HG03135 (cell line): ENCODE data around the gene EPO.

Experiments used
- ATAC-seq: cut with Tn5 transposase; IDR thresholded peaks from one replicate; pipeline ENCODE4 v1.9.1; 2021; ENCODE audit warnings: mild to moderate bottlenecking, moderate library complexity; ENCODE audit not compliant: unreplicated experiment

Gene EPO

DNA sequence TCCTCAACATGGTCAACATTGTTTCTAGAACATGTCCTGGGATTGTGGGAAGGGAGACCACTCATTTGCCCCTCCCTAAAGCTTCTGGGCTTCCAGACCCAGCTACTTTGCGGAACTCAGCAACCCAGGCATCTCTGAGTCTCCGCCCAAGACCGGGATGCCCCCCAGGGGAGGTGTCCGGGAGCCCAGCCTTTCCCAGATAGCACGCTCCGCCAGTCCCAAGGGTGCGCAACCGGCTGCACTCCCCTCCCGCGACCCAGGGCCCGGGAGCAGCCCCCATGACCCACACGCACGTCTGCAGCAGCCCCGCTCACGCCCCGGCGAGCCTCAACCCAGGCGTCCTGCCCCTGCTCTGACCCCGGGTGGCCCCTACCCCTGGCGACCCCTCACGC is at the start of gene EPO:
Gene EPO, plus strand, starts transcription at position 190 of the 392 bp plus-strand sequence. CDS start 513 bp downstream, outside the sequence.
- no peak for ATAC-seq

- ATAC-seq = no peak
Measured at GRCh38 chr7:100671353-100672327, 48.6 kb upstream of the EPO start.

- peak; percentile 50 for ATAC-seq
Measured at GRCh38 chr7:100673302-100673941, 46.8 kb upstream of the EPO start, which contains the start of gene GNB2. Gene GNB2, plus strand, starts transcription at chr7:100673740. Its CDS starts 2,526 bp downstream, at chr7:100676266.

DNA sequence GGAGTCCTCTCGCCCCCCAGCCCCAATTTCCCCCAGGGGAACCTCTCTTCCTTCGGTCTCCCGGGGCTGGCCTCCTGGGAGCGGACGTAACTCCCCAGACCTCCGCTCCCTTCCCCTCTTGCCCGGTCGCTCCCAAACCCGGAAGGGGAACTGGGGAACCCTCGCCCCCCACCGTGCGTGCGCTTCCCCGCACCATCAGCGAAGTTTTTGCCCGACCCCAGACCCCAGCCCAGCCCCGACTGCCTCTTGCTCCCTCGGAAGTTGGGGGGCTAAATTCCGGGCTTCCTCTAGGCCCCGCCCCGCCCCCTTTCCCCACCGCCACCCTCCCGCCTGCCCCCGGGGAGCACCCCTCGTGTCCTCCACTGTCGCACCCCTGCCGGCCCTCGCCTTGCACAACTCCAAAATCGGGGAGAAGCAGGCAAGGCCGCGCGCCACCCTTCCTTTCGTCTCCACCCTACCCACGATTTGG is 46.3 kb upstream of the EPO start:
- no peak for ATAC-seq

DNA sequence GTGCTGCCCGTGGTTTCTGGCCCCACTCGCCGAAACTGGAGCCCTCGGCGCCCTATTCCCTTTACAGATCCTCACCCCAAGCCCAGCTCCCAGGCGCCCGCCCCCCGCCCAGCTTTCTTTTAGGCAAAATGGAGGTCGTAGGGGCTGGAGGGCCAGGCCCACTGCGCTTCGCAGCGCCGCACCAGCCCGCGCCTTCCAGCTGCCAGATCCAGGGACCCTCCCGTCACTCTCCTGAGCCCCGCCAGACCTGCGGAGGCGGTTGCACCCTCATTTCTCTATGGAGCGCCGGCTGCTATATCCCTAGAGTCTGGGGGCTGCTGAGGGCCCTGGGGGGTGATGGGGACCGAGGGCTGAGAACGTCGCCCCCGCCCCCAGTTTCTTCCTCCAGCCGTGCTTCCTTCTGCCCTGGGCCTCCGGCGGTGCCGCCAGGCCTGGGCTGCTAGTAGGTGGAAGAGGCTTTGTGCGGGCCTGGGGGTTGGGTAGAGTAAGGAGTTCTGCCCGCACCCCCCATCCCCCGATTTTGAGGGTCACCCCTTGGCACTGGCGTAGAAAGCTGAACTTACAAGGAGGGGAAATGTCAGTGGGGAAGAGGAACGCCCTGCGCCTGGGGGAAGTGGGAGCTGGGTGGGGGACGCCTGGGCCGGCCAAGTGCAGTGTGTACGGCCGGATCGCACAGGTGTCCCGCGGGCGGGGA is 45.7 kb upstream of the EPO start:
- no peak for ATAC-seq

- no peak for ATAC-seq
Measured at GRCh38 chr7:100675105-100675451, 45.2 kb upstream of the EPO start.

DNA sequence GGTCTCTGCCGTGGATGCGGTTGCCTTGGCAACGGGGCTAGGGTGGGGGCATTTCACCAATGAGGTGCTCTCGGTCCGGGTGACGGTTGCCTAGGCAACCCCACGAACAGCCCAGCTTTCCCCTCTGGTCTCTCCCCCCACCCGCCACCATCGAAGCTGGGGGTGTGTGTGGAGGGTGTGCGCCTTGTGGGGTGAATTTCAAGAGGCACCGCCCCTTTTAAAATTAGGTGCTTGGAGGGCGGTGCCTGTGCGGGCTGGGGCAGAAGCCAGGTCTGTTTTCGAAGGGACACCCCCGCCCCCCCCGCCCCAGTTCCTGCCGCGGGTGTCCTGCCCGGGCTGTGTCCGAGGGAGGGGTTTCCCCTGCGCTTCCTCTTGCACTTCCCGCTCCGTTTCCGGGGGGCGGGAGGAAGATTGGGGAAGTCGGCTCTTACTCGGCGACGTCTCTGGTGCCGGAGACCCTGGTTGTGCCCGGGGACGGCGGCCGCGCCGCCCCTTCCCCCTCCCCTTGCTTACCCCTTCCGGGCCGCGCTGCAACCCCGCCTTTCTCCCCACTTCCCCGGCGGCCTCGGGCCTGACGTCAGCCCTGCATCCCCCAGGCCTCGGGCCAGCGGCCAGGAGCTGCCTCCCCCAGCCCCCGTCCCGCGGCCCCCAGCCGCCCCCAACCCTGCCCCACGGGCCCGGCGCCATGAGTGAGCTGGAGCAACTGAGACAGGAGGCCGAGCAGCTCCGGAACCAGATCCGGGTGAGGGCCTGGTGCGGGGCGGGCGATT is 44.5 kb upstream of the EPO start:
- ATAC-seq = peak; percentile 33

DNA sequence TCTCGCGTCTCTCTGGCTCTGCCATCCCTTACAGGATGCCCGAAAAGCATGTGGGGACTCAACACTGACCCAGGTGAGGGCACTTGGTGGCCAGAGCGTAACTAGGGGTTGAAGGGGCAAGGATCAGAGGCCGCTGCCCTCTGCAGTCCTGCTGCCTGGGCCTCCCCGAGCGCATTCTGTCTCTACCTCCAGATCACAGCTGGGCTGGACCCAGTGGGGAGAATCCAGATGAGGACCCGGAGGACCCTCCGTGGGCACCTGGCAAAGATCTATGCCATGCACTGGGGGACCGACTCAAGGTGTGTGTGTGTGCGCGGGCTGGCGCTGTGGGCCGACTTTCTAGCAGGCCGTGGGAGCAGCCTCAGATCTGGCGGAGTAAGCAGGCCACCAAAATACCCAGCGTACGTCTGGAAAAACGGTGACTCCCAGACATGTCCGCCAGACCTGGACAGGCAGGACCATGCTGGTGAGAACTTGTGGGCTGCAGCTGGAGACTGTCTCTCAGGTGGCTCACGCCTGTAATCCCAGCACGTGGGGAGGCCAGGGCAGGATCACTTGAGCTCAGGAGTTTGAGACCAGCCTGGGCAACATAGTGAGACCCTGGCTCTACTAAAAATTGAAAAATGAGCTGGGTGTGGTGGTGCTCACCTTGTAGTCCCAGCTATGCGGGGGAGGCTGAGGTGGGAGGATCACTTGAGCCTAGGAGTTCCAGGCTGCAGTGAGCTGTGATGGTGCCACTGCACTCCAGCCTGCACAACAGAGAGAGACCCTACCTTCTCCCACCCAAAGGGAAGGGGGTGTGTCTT is 43.6 kb upstream of the EPO start:
- no peak for ATAC-seq

DNA sequence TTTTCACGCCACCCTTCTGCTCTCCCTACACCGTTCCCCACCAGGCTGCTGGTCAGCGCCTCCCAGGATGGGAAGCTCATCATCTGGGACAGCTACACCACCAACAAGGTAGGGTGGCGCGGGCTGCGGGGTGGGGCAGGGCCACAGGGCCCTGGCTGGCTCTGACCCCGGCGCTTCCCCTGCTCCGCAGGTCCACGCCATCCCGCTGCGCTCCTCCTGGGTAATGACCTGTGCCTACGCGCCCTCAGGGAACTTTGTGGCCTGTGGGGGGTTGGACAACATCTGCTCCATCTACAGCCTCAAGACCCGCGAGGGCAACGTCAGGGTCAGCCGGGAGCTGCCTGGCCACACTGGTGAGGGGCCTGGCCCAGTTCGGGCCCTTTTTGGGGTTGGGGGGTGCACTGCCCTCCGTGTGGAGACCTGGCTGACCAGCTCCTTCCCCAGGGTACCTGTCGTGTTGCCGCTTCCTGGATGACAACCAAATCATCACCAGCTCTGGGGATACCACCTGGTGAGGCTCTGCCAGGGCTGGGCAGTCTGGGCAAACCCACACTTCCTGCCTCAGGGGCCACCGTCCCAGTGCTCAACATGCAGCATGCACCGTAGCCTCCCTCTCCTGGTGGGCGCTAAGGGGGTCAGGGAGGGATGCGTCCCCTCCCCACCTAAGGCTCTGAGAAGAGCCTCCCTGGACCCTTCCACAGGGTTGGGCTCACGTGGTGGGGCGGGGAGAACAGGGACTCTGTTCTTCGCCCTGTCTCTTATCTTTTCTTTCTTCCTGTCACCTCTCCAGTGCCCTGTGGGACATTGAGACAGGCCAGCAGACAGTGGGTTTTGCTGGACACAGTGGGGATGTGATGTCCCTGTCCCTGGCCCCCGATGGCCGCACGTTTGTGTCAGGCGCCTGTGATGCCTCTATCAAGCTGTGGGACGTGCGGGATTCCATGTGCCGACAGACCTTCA is 42.7 kb upstream of the EPO start:
- ATAC-seq = no peak

GRCh38 chr7:100678291-100678984 is 41.8 kb upstream of the EPO start:
- ATAC-seq = no peak

- ATAC-seq = no peak
Measured at GRCh38 chr7:100679129-100679926, 40.9 kb upstream of the EPO start.

GRCh38 chr7:100679927-100680575 is 40.2 kb upstream of the EPO start:
- no peak for ATAC-seq

GRCh38 chr7:100680576-100681271 is 39.5 kb upstream of the EPO start:
- no peak for ATAC-seq

DNA sequence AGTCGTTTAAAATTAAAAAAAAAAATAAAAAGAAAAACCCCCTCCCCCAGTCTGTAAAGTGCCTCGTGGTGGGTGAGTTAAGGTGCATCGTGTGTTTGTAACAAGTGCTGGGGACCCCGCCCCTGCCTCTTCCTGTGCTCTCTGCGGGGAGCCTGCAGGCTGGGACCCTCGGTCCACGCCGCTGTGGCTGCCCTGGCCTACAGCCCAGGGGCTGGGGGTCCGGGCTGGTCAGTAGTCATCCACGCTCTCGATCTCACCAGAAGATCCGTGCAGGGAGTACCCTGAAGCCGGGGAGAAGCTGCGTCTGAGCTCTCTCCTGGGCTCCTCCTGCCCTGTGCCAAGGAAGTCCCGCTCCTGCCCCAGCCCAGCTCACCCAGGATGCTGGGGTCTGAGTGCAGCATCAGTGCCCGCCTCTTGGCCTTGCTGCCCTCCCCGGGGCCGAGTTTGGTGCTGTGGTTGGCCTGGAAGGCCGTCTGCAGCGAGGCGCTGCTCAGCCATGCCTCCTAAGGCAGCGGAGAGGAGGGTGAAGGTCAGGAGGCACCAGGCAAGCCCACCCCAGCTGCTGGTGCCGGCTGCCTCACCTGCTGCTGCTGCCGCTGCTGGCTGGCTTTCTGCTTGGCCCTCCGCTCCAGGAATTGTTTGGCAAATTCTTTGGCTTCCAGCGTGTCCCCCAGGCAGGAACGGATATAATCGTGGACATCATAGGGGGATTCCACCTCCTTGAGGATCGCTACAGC is 38.6 kb upstream of the EPO start:
- ATAC-seq = no peak

DNA sequence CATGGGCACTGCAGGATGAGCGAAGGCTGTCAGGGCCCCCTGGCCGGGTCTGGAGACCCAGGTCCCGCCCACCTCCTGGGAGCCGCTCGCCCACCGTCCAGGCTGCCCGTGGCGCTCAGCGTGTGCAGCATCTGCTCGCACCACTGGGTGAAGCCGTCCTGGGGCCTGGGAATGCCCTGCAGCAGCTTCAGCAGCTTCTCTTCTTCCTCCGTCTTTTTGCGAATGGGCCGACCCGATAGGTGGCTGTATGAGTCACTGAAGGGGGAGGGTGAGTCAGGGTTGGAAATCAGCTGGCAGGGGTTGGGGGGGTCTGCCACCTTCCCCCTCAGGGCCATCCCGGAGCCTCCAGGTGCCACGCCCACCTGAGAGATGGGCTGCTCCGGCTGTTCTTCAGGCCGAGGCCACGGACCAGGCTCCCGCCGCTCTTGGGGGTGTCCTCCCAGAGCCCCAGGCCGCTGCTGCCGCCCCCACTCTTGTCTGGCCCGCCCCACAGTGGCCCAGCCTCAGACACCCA is 38.0 kb upstream of the EPO start:
- ATAC-seq = no peak
